Natural killer cell (primary cell): Measurements from ENCODE around the gene CCDC27. TPM values are rescaled to one million over a fixed set of nuclear protein-coding genes. Genes with fewer than 3 reads are reported as not detected.
A peak's percentile ranks its signal among the peaks of the same experiment; 100 is the strongest.
"Not testable (repeated sequence)": the region's sequence is repeated elsewhere in the genome, so short reads cannot be mapped to it uniquely, and the experiment has no call there.

Experiments used
- ATAC-seq, 3 donors: fragments of 150-1000 bp in 2 of 3; fragments of 200-7000 bp in 1 of 3; cut with Tn5 transposase; 1 replicate in 1 of 3; 2 replicates in 2 of 3; pipeline ENCODE4 v1.10.0; 2021; ENCODE audit warnings: mild to moderate bottlenecking in 2 of 3, moderate library complexity in 2 of 3
- DNase-seq, 2 donors: peaks; one replicate each; pipeline versions ENCODE4 v3.0.0 to v3.0.0-alpha.2; 2013 to 2021; ENCODE audit warnings: mixed read lengths in 1 of 2
- H3K27ac ChIP-seq: one replicate; pipeline ENCODE4 v1.5.1; 2013; ENCODE audit warnings: mild to moderate bottlenecking, low read length
- H3K27me3 ChIP-seq: one replicate; pipeline ENCODE4 v1.6.1; 2013; ENCODE audit warnings: low read length; ENCODE audit not compliant: control insufficient read depth, insufficient read depth
- H3K36me3 ChIP-seq: one replicate; pipeline ENCODE4 v1.6.1; 2013; ENCODE audit warnings: low read length; ENCODE audit not compliant: control insufficient read depth, insufficient read depth
- H3K4me1 ChIP-seq: one replicate; pipeline ENCODE4 v1.6.1; 2013; ENCODE audit warnings: low read length; ENCODE audit not compliant: control insufficient read depth, insufficient read depth
- H3K4me3 ChIP-seq: one replicate; pipeline ENCODE4 v1.5.1; 2013; ENCODE audit warnings: low read length
- H3K9me3 ChIP-seq: one replicate; pipeline ENCODE4 v1.6.1; 2013; ENCODE audit warnings: low read length; ENCODE audit not compliant: control insufficient read depth, insufficient read depth
- H3K27ac Mint-ChIP-seq, 2 donors: one replicate each; pipeline ENCODE4 v1.8.0; 2022; ENCODE audit warnings: mild to moderate bottlenecking in 2 of 2, mixed read lengths in 2 of 2, moderate library complexity in 1 of 2
- H3K27me3 Mint-ChIP-seq, 2 donors: one replicate each; pipeline ENCODE4 v1.8.0; 2022; ENCODE audit warnings: low read depth in 2 of 2, mixed read lengths in 2 of 2
- H3K36me3 Mint-ChIP-seq: one replicate; pipeline ENCODE4 v1.8.0; 2022; ENCODE audit warnings: mixed read lengths
- H3K4me1 Mint-ChIP-seq, 2 donors: one replicate each; pipeline ENCODE4 v1.8.0; 2022; ENCODE audit warnings: mixed read lengths in 2 of 2
- H3K4me3 Mint-ChIP-seq: one replicate; pipeline ENCODE4 v1.8.0; 2022; ENCODE audit warnings: mild to moderate bottlenecking, moderate library complexity, mixed read lengths
- H3K9me3 Mint-ChIP-seq, 2 donors: one replicate each; pipeline ENCODE4 v1.8.0; 2022; ENCODE audit warnings: mixed read lengths in 2 of 2
- CTCF ChIP-seq: fragments of 200-600 bp; IDR thresholded peaks from one replicate; pipeline ENCODE4 v1.8.0; 2022; ENCODE audit warnings: antibody characterized with exemption
- WGBS: methylation state at CpG from one replicate; pipeline ENCODE4 v1.1.7; 2013; ENCODE audit warnings: missing lambda C conversion rate; ENCODE audit not compliant: insufficient coverage; 5-methylcytosine and 5-hydroxymethylcytosine counted together
- intact Hi-C: fragments of 100-400 bp; cut with micrococcal nuclease; formaldehyde crosslinking; loops from one replicate; pipeline ENCODE4 v1.14.2; 2022
- total RNA-seq, 4 donors: library from RNA; stranded (reverse); fragments of 120-200 nt in 1 of 4; gene quantifications; one replicate each; pipeline versions ENCODE4 v1.2.3 to v1.2.4, GENCODE V29; 2013 to 2022

Gene CCDC27
- total RNA-seq, 3 donors from 2014 or later (not counting 1 experiment from before 2014, with no cell fraction given): not detected

GRCh38 chr1:3721955-3722465 is 30.2 kb upstream of the CCDC27 start:
- H3K36me3 Mint-ChIP-seq: no peaks in the 10 kb centered on the region
- no peak for TF ChIP-seq CTCF
- Histone ChIP-seq H3K36me3 (no peaks in the 10 kb centered on the region), H3K9me3 (no peaks in the 10 kb centered on the region), H3K4me3 (no peak overlapping the region), H3K27me3 (no peaks in the 10 kb centered on the region), H3K27ac (no peak overlapping the region), H3K4me1 (peaks cover 25% of the 10 kb centered on the region)
- 79% methylated on average over 20 of the region's 20 CpGs for WGBS
- DNase-seq: no peak
- H3K9me3 Mint-ChIP-seq: peaks cover 0 to 2% of the 10 kb centered on the region in 2 donors
- H3K4me3 Mint-ChIP-seq: no peak overlapping the region
- H3K4me1 Mint-ChIP-seq: peaks cover 0 to 9% of the 10 kb centered on the region in 2 donors
- intact Hi-C loops: no loop called here
- ATAC-seq: no peak
- H3K27ac Mint-ChIP-seq: no peak overlapping the region
- H3K27me3 Mint-ChIP-seq: no peaks in the 10 kb centered on the region

- Histone ChIP-seq H3K27me3 (no peaks in the 10 kb centered on the region), H3K9me3 (no peaks in the 10 kb centered on the region), H3K4me1 (peaks cover 25% of the 10 kb centered on the region), H3K4me3 (no peak overlapping the region), H3K27ac (no peak overlapping the region), H3K36me3 (no peaks in the 10 kb centered on the region)
- Mint-ChIP-seq H3K36me3 (no peaks in the 10 kb centered on the region), H3K9me3 (peaks cover 0 to 2% of the 10 kb centered on the region in 2 donors), H3K4me3 (no peak overlapping the region), H3K27me3 (no peaks in the 10 kb centered on the region), H3K4me1 (peaks cover 0 to 9% of the 10 kb centered on the region in 2 donors), H3K27ac (no peak overlapping the region)
- ATAC-seq: no peak
- intact Hi-C loops: no loop called here
- TF ChIP-seq CTCF: no peak
- DNase-seq: no peak
- 69% methylated on average over 3 of the region's 3 CpGs for WGBS
These were observed 29.4 kb upstream of the CCDC27 start for GRCh38 chr1:3722846-3723245.

- ATAC-seq (peak; percentile 52 to 77 (median 67)), DNase-seq (peak; percentile 71 to 87)
- not testable (repeated sequence) for H3K36me3 ChIP-seq, H3K9me3 Mint-ChIP-seq, H3K27me3 Mint-ChIP-seq, H3K27ac ChIP-seq, H3K9me3 ChIP-seq, H3K4me1 Mint-ChIP-seq, H3K4me3 ChIP-seq, H3K27ac Mint-ChIP-seq, H3K27me3 ChIP-seq, H3K4me3 Mint-ChIP-seq, H3K36me3 Mint-ChIP-seq
- intact Hi-C loops: loop anchor here (2.0 kb wide), 1 partner anchor 234 kb away; no protein-coding TSS in a partner anchor
- 45% methylated on average over 18 of the region's 18 CpGs for WGBS
- peak; percentile 90 for TF ChIP-seq CTCF
- peaks cover 15% of the 10 kb centered on the region for H3K4me1 ChIP-seq
These were observed 27.7 kb upstream of the CCDC27 start for GRCh38 chr1:3724416-3725030.

DNA sequence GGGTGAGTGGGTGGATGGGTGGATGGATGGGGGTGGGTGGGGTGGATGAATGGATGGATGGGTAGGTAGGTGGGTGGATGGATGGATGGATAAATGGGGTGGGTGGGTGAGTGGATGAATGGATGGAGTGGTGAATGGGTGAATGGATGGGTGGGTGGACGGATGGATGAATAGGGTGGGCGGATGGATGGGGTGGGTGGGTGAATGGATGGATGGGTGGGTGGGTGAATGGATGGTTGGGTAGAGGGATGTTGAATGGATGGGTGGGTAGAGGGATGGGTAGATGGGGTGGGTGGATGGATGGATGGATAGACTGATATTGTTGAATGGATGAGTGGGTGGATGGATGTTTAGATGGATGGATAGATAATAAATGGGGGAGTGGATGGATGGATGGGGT is 26.9 kb upstream of the CCDC27 start:
- Histone ChIP-seq H3K27me3 (no peaks in the 10 kb centered on the region), H3K4me1 (peaks cover 9% of the 10 kb centered on the region), H3K36me3 (no peaks in the 10 kb centered on the region), H3K9me3 (no peaks in the 10 kb centered on the region), H3K27ac (no peak overlapping the region), H3K4me3 (no peak overlapping the region)
- no peak overlapping the region for H3K4me3 Mint-ChIP-seq
- H3K27me3 Mint-ChIP-seq: no peaks in the 10 kb centered on the region
- peaks cover 0 to 9% of the 10 kb centered on the region in 2 donors for H3K4me1 Mint-ChIP-seq
- H3K36me3 Mint-ChIP-seq: no peaks in the 10 kb centered on the region
- no peak overlapping the region for H3K27ac Mint-ChIP-seq
- TF ChIP-seq CTCF: no peak
- H3K9me3 Mint-ChIP-seq: peaks cover 0 to 2% of the 10 kb centered on the region in 2 donors
- intact Hi-C loops: loop anchor here (2.0 kb wide), 1 partner anchor 235 kb away; no protein-coding TSS in a partner anchor
- WGBS: 96% methylated on average over 2 of the region's 2 CpGs
- ATAC-seq (no peak), DNase-seq (no peak)
